ENCODE results near the gene BRPF3. TPM values are rescaled to one million over a fixed set of nuclear protein-coding genes. Genes with fewer than 3 reads are reported as not detected.

The BRPF3 gene
- total and polyA plus RNA-seq, 2 of the 13 experiments (the other 11 are each of a cell fraction or from before 2014, with no cell fraction given), result 12.3 to 22.9 TPM

GRCh38 chr6:36196880-36197548, 470 bp downstream of the BRPF3 start (continued):
- TF ChIP-seq GMEB1 (CRISPR knock-in tag; IDR thresholded peaks at IDR 0.05; ENCODE audit: borderline replicate concordance), result peak; percentile 31; the same call in 1 of the 2 replicates
- no peak for TF ChIP-seq DPF2 (CRISPR knock-in tag; IDR thresholded peaks at IDR 0.05; ENCODE audit: borderline replicate concordance, low read depth)
- peak; percentile 76; the same call in 1 of the 2 replicates for TF ChIP-seq KDM2A (CRISPR knock-in tag; IDR thresholded peaks at IDR 0.05; ENCODE audit: borderline replicate concordance, low read depth)
- 0 out of 2 replicates have a peak, but pooled peaks have one; percentile 30 for TF ChIP-seq BRCA1 (CRISPR knock-in tag; IDR thresholded peaks at IDR 0.05)
- TF ChIP-seq ISL2 (CRISPR knock-in tag; IDR thresholded peaks at IDR 0.05), result 0 out of 2 replicates have a peak, but pooled peaks have one; percentile 34
- no peak for TF ChIP-seq ZNF747 (CRISPR knock-in tag; IDR thresholded peaks at IDR 0.05; ENCODE audit: borderline replicate concordance)
- TF ChIP-seq ZNF17 (CRISPR knock-in tag; IDR thresholded peaks at IDR 0.05), result no peak
- TF ChIP-seq SMAD1 (CRISPR knock-in tag; IDR thresholded peaks at IDR 0.05; ENCODE audit: borderline replicate concordance, low read depth), result 0 out of 2 replicates have a peak, but pooled peaks have one; percentile 12
- no peak for TF ChIP-seq ZNF501 (CRISPR knock-in tag; IDR thresholded peaks at IDR 0.05)
- no peak; the same call in 1 of the 2 replicates for TF ChIP-seq ZNF441 (CRISPR knock-in tag; IDR thresholded peaks at IDR 0.05; ENCODE audit: borderline replicate concordance)
- peak; percentile 83 for TF ChIP-seq HNF1B (CRISPR knock-in tag; IDR thresholded peaks at IDR 0.05)
- TF ChIP-seq ZFY (CRISPR knock-in tag; IDR thresholded peaks at IDR 0.05), result peak; percentile 51
- TF ChIP-seq YEATS2 (CRISPR knock-in tag; IDR thresholded peaks at IDR 0.05; ENCODE audit: borderline replicate concordance), result peak; percentile 43; the same call in 1 of the 2 replicates
- TF ChIP-seq ZHX2 (IDR thresholded peaks at IDR 0.05; ENCODE audit: low read depth), result no peak
- TF ChIP-seq ZHX2 (CRISPR knock-in tag; IDR thresholded peaks at IDR 0.05; ENCODE audit: borderline replicate concordance), result no peak
- TF ChIP-seq MAFK (conservative IDR thresholded peaks at IDR 0.05 in 1 of 2, IDR thresholded peaks at IDR 0.05 in 1 of 2; ENCODE audit: low read length in 2 of 2), result no peak

Measured in HepG2 (cell line).